ENCODE measurements around the gene DPYSL4. TPM values are rescaled to one million over a fixed set of nuclear protein-coding genes. Genes with fewer than 3 reads are reported as not detected.

The DPYSL4 gene
- total and polyA plus RNA-seq, 2 of the 4 experiments (the other 2 are of a cell fraction), result 8.1 to 30.5 TPM

DNA sequence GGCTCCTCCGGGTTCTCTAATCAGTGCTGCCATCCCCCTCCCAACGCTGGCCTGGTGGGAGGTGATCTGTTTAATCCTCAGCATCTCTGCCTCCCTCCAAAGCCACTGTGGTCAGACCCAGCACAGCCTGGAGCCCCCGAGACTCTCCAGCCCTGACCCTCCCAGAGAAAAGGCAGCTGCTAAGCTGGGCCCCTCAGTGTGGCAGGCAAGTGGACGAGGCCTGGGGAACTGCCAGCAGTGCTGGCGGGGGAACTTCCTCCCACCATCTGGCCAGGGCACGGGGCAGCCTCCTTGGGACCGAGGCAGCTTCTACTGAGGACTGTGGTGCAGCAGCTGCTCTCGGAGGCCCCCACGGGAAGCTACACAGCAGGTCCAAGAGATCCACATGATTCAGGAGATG lies 51.1 kb downstream of the DPYSL4 start:
- DNase-seq (no peak), ATAC-seq (ENCODE audit: low read depth) (peak; percentile 42)
- Histone ChIP-seq H3K56ac (ENCODE audit: extremely low read depth, insufficient read depth, low read length) (no peak overlapping the region), H2BK15ac (ENCODE audit: low read depth, low read length) (no peak overlapping the region), H3K14ac (replicated peaks; ENCODE audit: low read depth, low read length) (no peak overlapping the region), H3K4me1 (ENCODE audit: control insufficient read depth, insufficient read depth, low read length) (no peaks in the 10 kb centered on the region), H3K27ac (ENCODE audit: insufficient read depth, low read length) (no peak overlapping the region), H2AK9ac (replicated peaks; ENCODE audit: low read depth, low read length, poor library complexity) (no peak overlapping the region), H4K91ac (ENCODE audit: insufficient read depth, low read depth, low read length) (no peak overlapping the region), H3K9ac (ENCODE audit: low read depth, low read length) (no peak overlapping the region), H3K9me1 (ENCODE audit: insufficient read depth, low read length) (no peaks in the 10 kb centered on the region; the same call in 1 of the 2 replicates), H3K27me3 (ENCODE audit: control insufficient read depth, insufficient read depth, low read length) (peaks cover 9% of the 10 kb centered on the region; the same call in 1 of the 2 replicates), H3K4ac (ENCODE audit: low read depth, low read length) (no peak overlapping the region), H3K23ac (ENCODE audit: low read depth, low read length) (no peak overlapping the region), H4K5ac (ENCODE audit: low read depth, low read length) (no peak overlapping the region), H3K79me1 (ENCODE audit: low read depth in 1 of 2, low read length in 2 of 2) (no peaks in the 10 kb centered on the region), H3K4me2 (ENCODE audit: low read depth, low read length) (no peak overlapping the region), H4K20me1 (ENCODE audit: insufficient read depth, low read length) (no peaks in the 10 kb centered on the region), H2BK5ac (ENCODE audit: low read depth, low read length, poor library complexity, severe bottlenecking) (no peak overlapping the region), H4K8ac (ENCODE audit: low read depth in 2 of 2, low read length in 2 of 2) (no peak overlapping the region), H2AFZ (replicated peaks; ENCODE audit: low read length, poor library complexity) (peak overlapping the region; percentile 51), H3K36me3 (ENCODE audit: control insufficient read depth, insufficient read depth, low read length) (no peaks in the 10 kb centered on the region), H3K9me3 (ENCODE audit: control insufficient read depth, insufficient read depth, low read length) (no peaks in the 10 kb centered on the region), H2AK5ac (ENCODE audit: low read depth, low read length) (no peak overlapping the region), H2BK120ac (ENCODE audit: low read depth, low read length) (no peak overlapping the region), H3K4me3 (ENCODE audit: insufficient read depth, low read depth, low read length) (no peak overlapping the region), H2BK20ac (ENCODE audit: low read depth, low read length) (no peak overlapping the region), H3K18ac (ENCODE audit: low read depth, low read length) (no peak overlapping the region)
- CTCF ChIA-PET, result no interaction called here
- intact Hi-C loops (cut with micrococcal nuclease) (no loop called here), dilution Hi-C loops (cut with HindIII; ENCODE audit: low sequenced_read_pairs, unreplicated experiment) (loop anchor here (25.0 kb wide), 1 partner anchor 99 kb away; the partner anchor contains the start of gene LRRC27), in situ Hi-C loops (cut with MboI; ENCODE audit: low sequenced_read_pairs) (no loop called here)
- TF ChIP-seq, protein P1, sequence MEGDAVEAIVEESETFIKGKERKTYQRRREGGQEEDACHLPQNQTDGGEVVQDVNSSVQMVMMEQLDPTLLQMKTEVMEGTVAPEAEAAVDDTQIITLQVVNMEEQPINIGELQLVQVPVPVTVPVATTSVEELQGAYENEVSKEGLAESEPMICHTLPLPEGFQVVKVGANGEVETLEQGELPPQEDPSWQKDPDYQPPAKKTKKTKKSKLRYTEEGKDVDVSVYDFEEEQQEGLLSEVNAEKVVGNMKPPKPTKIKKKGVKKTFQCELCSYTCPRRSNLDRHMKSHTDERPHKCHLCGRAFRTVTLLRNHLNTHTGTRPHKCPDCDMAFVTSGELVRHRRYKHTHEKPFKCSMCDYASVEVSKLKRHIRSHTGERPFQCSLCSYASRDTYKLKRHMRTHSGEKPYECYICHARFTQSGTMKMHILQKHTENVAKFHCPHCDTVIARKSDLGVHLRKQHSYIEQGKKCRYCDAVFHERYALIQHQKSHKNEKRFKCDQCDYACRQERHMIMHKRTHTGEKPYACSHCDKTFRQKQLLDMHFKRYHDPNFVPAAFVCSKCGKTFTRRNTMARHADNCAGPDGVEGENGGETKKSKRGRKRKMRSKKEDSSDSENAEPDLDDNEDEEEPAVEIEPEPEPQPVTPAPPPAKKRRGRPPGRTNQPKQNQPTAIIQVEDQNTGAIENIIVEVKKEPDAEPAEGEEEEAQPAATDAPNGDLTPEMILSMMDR (conservative IDR thresholded peaks at IDR 0.05; ENCODE audit: low read depth, low read length), result no peak
- TF ChIP-seq RAD21 (IDR thresholded peaks at IDR 0.05; ENCODE audit: low read length), result no peak
- no peak for TF ChIP-seq MXI1 (IDR thresholded peaks at IDR 0.05; ENCODE audit: borderline replicate concordance, low read depth, low read length)
- TF ChIP-seq MAFK (IDR thresholded peaks at IDR 0.05; ENCODE audit: low read depth, low read length), result no peak
- no peak for TF ChIP-seq RCOR1 (IDR thresholded peaks at IDR 0.05; ENCODE audit: insufficient replicate concordance, low read length)
- TF ChIP-seq CEBPB (IDR thresholded peaks at IDR 0.05; ENCODE audit: low read depth, low read length), result no peak
- TF ChIP-seq, protein P2, sequence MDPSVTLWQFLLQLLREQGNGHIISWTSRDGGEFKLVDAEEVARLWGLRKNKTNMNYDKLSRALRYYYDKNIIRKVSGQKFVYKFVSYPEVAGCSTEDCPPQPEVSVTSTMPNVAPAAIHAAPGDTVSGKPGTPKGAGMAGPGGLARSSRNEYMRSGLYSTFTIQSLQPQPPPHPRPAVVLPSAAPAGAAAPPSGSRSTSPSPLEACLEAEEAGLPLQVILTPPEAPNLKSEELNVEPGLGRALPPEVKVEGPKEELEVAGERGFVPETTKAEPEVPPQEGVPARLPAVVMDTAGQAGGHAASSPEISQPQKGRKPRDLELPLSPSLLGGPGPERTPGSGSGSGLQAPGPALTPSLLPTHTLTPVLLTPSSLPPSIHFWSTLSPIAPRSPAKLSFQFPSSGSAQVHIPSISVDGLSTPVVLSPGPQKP (IDR thresholded peaks at IDR 0.05; ENCODE audit: borderline replicate concordance, low read depth, low read length), result no peak
- TF ChIP-seq BHLHE40 (IDR thresholded peaks at IDR 0.05; ENCODE audit: low read depth, low read length), result no peak
- TF ChIP-seq SMC3 (IDR thresholded peaks at IDR 0.05; ENCODE audit: low read depth, low read length), result no peak
- TF ChIP-seq POLR2A (IDR thresholded peaks at IDR 0.05; ENCODE audit: low read depth, low read length), result no peak
- TF ChIP-seq CHD1 (IDR thresholded peaks at IDR 0.05; ENCODE audit: low read depth, low read length), result no peak
- no peak for TF ChIP-seq RFX5 (IDR thresholded peaks at IDR 0.05; ENCODE audit: low read depth, low read length)
- no peak for TF ChIP-seq MAZ (IDR thresholded peaks at IDR 0.05; ENCODE audit: borderline replicate concordance, low read depth, low read length)
- TF ChIP-seq NFE2L2 (IDR thresholded peaks at IDR 0.05; ENCODE audit: low read depth, low read length), result no peak
- no peak for TF ChIP-seq FOS (IDR thresholded peaks at IDR 0.05; ENCODE audit: low read depth, low read length)
- no peak for TF ChIP-seq USF2 (IDR thresholded peaks at IDR 0.05; ENCODE audit: low read depth, low read length)
- no TSS peak for BruUV-seq (replicated peaks)
- 12% methylated on average over 3 of the region's 9 CpGs; no CpG with 5 or more reads in 1 of the 2 experiments for WGBS, 2 experiments (ENCODE audit: extremely low coverage in 2 of 2, insufficient read length in 1 of 2)
- POLR2A ChIA-PET (ENCODE audit: unreplicated experiment), result no interaction called here

Data from IMR-90 (cell line).